Endothelial cell of umbilical vein (primary cell): ENCODE measurements around the gene STARD13. TPM values are rescaled to one million over a fixed set of nuclear protein-coding genes. Genes with fewer than 3 reads are reported as not detected.

ENCODE experiments used
- BruUV-seq: library from RNA; stranded (reverse); fragments of 400-500 nt; replicated peaks from 2 replicates; lab custom pipeline; 2021; lab: Mats Ljungman, UMichigan
- CTCF ChIA-PET: fragments of 300-600, 350-600 bp; sonication (Branson Sonifier 250); formaldehyde crosslinking; loops from one replicate; lab custom pipeline; 2021; ENCODE audit warnings: antibody characterized with exemption, inconsistent platforms; lab: Charles Lee
- POLR2A ChIA-PET: fragments of 300-600, 350-600 bp; sonication (Branson Sonifier 250); formaldehyde crosslinking; loops from one replicate; lab custom pipeline; 2021; ENCODE audit warnings: antibody characterized with exemption, inconsistent platforms; lab: Charles Lee
- DNase-seq: peaks from one replicate; pipeline ENCODE4 v3.0.0-alpha.2; 2011; ENCODE audit warnings: low read depth, low spot score
- FAIRE-seq: peaks from 2 replicates; lab custom pipeline; 2011; peaks lifted over from hg19 to GRCh38; lab: Jason Lieb, UNC
- H2AFZ ChIP-seq: 2 replicates; pipeline ENCODE4 v1.6.0; 2012; ENCODE audit warnings: low read depth, low read length, control low read depth, inconsistent platforms
- H3K27ac ChIP-seq: 2 replicates; pipeline ENCODE4 v1.5.1; 2011; ENCODE audit warnings: low read depth, mild to moderate bottlenecking, control low read depth, low read length, moderate library complexity; ENCODE audit not compliant: insufficient read depth
- H3K27me3 ChIP-seq, 2 experiments: 2 replicates each; pipeline versions ENCODE4 v1.6.0 to v1.6.1; 2011; ENCODE audit warnings: low read length in 2 of 2, mixed read lengths in 1 of 2; ENCODE audit not compliant: control insufficient read depth in 2 of 2, insufficient read depth in 2 of 2
- H3K36me3 ChIP-seq, 2 experiments: 2 replicates in 1 of 2; 3 replicates in 1 of 2; pipeline ENCODE4 v1.5.1; 2011; ENCODE audit warnings: low read length in 2 of 2, mild to moderate bottlenecking in 1 of 2, moderate library complexity in 1 of 2; ENCODE audit not compliant: control insufficient read depth in 2 of 2, insufficient read depth in 2 of 2; ENCODE audit errors: extremely low read depth in 1 of 2
- H3K4me1 ChIP-seq: 3 replicates; pipeline ENCODE4 v1.5.1; 2011; ENCODE audit warnings: mild to moderate bottlenecking, low read length; ENCODE audit not compliant: control insufficient read depth, insufficient read depth; ENCODE audit errors: extremely low read depth
- H3K4me2 ChIP-seq: 2 replicates; pipeline ENCODE4 v1.6.1; 2011; ENCODE audit warnings: low read length, control low read depth, mixed read lengths; ENCODE audit not compliant: insufficient read depth
- H3K4me3 ChIP-seq, 3 experiments: fragments of 200-600 bp in 1 of 3; sonication (generic), shearing (Covaris generic) in 1 of 3; replicated peaks in 1 of 3; 2 replicates each; pipeline ENCODE4 v1.5.1; 2011 to 2016; ENCODE audit warnings: control low read depth in 3 of 3, low read length in 3 of 3, mild to moderate bottlenecking in 2 of 3, inconsistent platforms in 1 of 3, low read depth in 1 of 3, moderate library complexity in 1 of 3; ENCODE audit not compliant: insufficient read depth in 1 of 3
- H3K79me2 ChIP-seq: 2 replicates; pipeline ENCODE4 v1.6.0; 2012; ENCODE audit warnings: low read length, inconsistent platforms; ENCODE audit not compliant: control insufficient read depth, insufficient read depth
- H3K9ac ChIP-seq: replicated peaks from 2 replicates; pipeline ENCODE3; 2011; ENCODE audit warnings: low read length, control low read depth; ENCODE audit not compliant: insufficient read depth; ENCODE audit errors: extremely low read depth
- H3K9me1 ChIP-seq: replicated peaks from 3 replicates; pipeline ENCODE4 v1.6.0; 2011; ENCODE audit warnings: mild to moderate bottlenecking, low read length; ENCODE audit not compliant: control insufficient read depth, insufficient read depth; ENCODE audit errors: extremely low read depth
- H3K9me3 ChIP-seq: replicated peaks from 2 replicates; pipeline ENCODE4 v1.5.1; 2012; ENCODE audit warnings: low read length, inconsistent platforms; ENCODE audit not compliant: control insufficient read depth, insufficient read depth
- H4K20me1 ChIP-seq: replicated peaks from 2 replicates; pipeline ENCODE3; 2011; ENCODE audit warnings: mild to moderate bottlenecking, low read length; ENCODE audit not compliant: control insufficient read depth, insufficient read depth; ENCODE audit errors: extremely low read depth
- FOS ChIP-seq: IDR thresholded peaks from 2 replicates; pipeline ENCODE4 v1.6.1; 2011; ENCODE audit warnings: mild to moderate bottlenecking, low read length, moderate library complexity, borderline replicate concordance; ENCODE audit not compliant: insufficient read depth
- dilution Hi-C: fragments of 300-500 bp; cut with MboI; formaldehyde crosslinking; loops from one replicate; pipeline ENCODE4 v1.15.0; 2019; ENCODE audit warnings: low sequenced_read_pairs; ENCODE audit not compliant: extremely low pct_ligation_motif_present
- intact Hi-C: fragments of 100-400 bp; cut with micrococcal nuclease; formaldehyde crosslinking; loops from one replicate; pipeline ENCODE4 v1.10.0; 2022
- polyA plus RNA-seq, 4 experiments: library from polyadenylated mRNA; depleted of rRNA in 3 of 4; stranded (reverse) in 3 of 4; unstranded in 1 of 4; fragments of >200 nt; gene quantifications; 2 replicates each; pipeline versions ENCODE4 v1.2.1 to v1.2.3, GENCODE V29; 2011 to 2012; ENCODE audit warnings: missing spikeins in 1 of 4
- total RNA-seq: library from RNA; stranded (reverse); gene quantifications from 2 replicates; pipeline ENCODE4 v1.2.3, GENCODE V29; 2021
- TF ChIP-seq, protein P1 (sequence below), 2 donors: IDR thresholded peaks; 1 replicate in 1 of 2; 2 replicates in 1 of 2; pipeline ENCODE4 v1.5.1; 2011; ENCODE audit warnings: low read length in 2 of 2, mild to moderate bottlenecking in 2 of 2, moderate library complexity in 2 of 2, control low read depth in 1 of 2, inconsistent platforms in 1 of 2, low read depth in 1 of 2; ENCODE audit not compliant: insufficient read depth in 1 of 2; ENCODE audit errors: extremely low read depth in 1 of 2
- TF ChIP-seq, protein P2 (sequence below): IDR thresholded peaks from 2 replicates; pipeline ENCODE4 v1.6.1; 2011; ENCODE audit not compliant: insufficient read depth, insufficient read length

Gene STARD13
- total and polyA plus RNA-seq, 2 donors (not counting 3 experiments of a cell fraction or from before 2014, with no cell fraction given), result 11.0 to 47.7 TPM

DNA sequence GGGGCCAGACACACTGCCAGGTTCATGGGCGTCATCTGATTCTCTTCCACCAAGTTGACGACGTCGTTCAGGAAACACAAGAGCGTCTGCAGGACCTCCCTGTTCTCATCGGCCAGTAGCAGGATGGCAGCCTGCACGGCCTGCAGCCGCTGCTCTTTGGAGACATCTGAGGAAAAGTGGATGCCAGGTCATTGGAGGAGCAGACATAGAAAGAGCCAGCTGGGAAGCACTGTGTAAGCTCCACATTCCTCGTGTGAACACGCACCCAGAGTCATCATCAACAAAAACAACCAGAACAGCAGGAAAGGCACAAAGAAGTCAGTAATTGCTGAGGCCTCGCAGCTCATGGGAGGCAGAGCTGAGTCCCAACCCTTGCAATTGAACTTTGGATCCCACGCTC lies 172.8 kb downstream of the STARD13 start:
- Histone ChIP-seq H2AFZ (no peak overlapping the region), H4K20me1 (peaks cover 2% of the 10 kb centered on the region), H3K27me3 (no peaks in the 10 kb centered on the region), H3K4me1 (peaks cover 21% of the 10 kb centered on the region), H3K36me3 (peaks cover 20 to 37% of the 10 kb centered on the region in 2 experiments), H3K9ac (no peak overlapping the region), H3K4me3 (no peak overlapping the region), H3K4me2 (no peak overlapping the region), H3K79me2 (no peaks in the 10 kb centered on the region), H3K9me1 (no peaks in the 10 kb centered on the region), H3K27ac (no peak overlapping the region), H3K9me3 (no peaks in the 10 kb centered on the region)
- intact Hi-C loops, result no loop called here
- dilution Hi-C loops, result no loop called here
- POLR2A ChIA-PET, result no interaction called here
- DNase-seq, result no peak
- FAIRE-seq, result no peak
- CTCF ChIA-PET, result interaction anchor here (2.2 to 2.3 kb wide), 2 partner anchors 55 to 430 kb away, joined by 9 to 10 read pairs; no protein-coding TSS in a partner anchor
- no peak for TF ChIP-seq FOS
- TF ChIP-seq, protein P1, sequence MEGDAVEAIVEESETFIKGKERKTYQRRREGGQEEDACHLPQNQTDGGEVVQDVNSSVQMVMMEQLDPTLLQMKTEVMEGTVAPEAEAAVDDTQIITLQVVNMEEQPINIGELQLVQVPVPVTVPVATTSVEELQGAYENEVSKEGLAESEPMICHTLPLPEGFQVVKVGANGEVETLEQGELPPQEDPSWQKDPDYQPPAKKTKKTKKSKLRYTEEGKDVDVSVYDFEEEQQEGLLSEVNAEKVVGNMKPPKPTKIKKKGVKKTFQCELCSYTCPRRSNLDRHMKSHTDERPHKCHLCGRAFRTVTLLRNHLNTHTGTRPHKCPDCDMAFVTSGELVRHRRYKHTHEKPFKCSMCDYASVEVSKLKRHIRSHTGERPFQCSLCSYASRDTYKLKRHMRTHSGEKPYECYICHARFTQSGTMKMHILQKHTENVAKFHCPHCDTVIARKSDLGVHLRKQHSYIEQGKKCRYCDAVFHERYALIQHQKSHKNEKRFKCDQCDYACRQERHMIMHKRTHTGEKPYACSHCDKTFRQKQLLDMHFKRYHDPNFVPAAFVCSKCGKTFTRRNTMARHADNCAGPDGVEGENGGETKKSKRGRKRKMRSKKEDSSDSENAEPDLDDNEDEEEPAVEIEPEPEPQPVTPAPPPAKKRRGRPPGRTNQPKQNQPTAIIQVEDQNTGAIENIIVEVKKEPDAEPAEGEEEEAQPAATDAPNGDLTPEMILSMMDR (IDR thresholded peaks at IDR 0.05; ENCODE audit: extremely low read depth in 1 of 2, insufficient read depth in 1 of 2, low read depth in 1 of 2, low read length in 2 of 2), result no peak
- TF ChIP-seq, protein P2, sequence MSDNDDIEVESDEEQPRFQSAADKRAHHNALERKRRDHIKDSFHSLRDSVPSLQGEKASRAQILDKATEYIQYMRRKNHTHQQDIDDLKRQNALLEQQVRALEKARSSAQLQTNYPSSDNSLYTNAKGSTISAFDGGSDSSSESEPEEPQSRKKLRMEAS, result no peak
- BruUV-seq, result no TSS peak
